Neuronal stem cell (in vitro differentiated cells): ENCODE data around the gene CPA3.
A peak's percentile ranks its signal among the peaks of the same experiment; 100 is the strongest.

Experiments used
- DNase-seq: peaks from one replicate; pipeline ENCODE4 v3.0.0-alpha.2; 2013; ENCODE audit warnings: low spot score
- H2AFZ ChIP-seq: one replicate; pipeline ENCODE4 v1.6.1; 2013; ENCODE audit warnings: mild to moderate bottlenecking, low read length, inconsistent platforms
- H2AK5ac ChIP-seq: 2 replicates; pipeline ENCODE4 v1.6.1; 2013; ENCODE audit warnings: low read depth, mild to moderate bottlenecking, inconsistent platforms, low read length, moderate library complexity, mixed read lengths
- H2BK120ac ChIP-seq: 2 replicates; pipeline ENCODE4 v1.6.1; 2013; ENCODE audit warnings: low read depth, mild to moderate bottlenecking, inconsistent platforms, low read length, moderate library complexity, mixed read lengths
- H2BK12ac ChIP-seq: one replicate; pipeline ENCODE4 v1.6.1; 2013; ENCODE audit warnings: low read length, inconsistent platforms
- H2BK15ac ChIP-seq: 2 replicates; pipeline ENCODE4 v1.6.1; 2013; ENCODE audit warnings: mild to moderate bottlenecking, low read length, inconsistent platforms, mixed read lengths
- H2BK5ac ChIP-seq: one replicate; pipeline ENCODE4 v1.6.1; 2013; ENCODE audit warnings: inconsistent platforms, mild to moderate bottlenecking, low read length, moderate library complexity
- H3K14ac ChIP-seq: one replicate; pipeline ENCODE4 v1.6.1; 2013; ENCODE audit warnings: low read length, inconsistent platforms
- H3K18ac ChIP-seq: 2 replicates; pipeline ENCODE4 v1.6.1; 2013; ENCODE audit warnings: low read length, inconsistent platforms
- H3K23ac ChIP-seq: 2 replicates; pipeline ENCODE4 v1.6.1; 2013; ENCODE audit warnings: low read depth, mild to moderate bottlenecking, mixed read lengths, low read length, inconsistent platforms; ENCODE audit not compliant: poor library complexity
- H3K27ac ChIP-seq: replicated peaks from 3 replicates; pipeline ENCODE4 v1.5.1; 2013; ENCODE audit warnings: low read length, inconsistent platforms
- H3K27me3 ChIP-seq, 3 experiments: 2 replicates each; pipeline ENCODE4 v1.6.1; 2013; ENCODE audit warnings: low read length in 3 of 3, mild to moderate bottlenecking in 2 of 3, inconsistent platforms in 1 of 3, low read depth in 1 of 3, mixed read lengths in 1 of 3, moderate library complexity in 1 of 3; ENCODE audit not compliant: control insufficient read depth in 3 of 3, insufficient read depth in 3 of 3
- H3K36me3 ChIP-seq, 2 donors: replicated peaks in 1 of 2; 2 replicates each; pipeline ENCODE4 v1.6.1; 2013; ENCODE audit warnings: low read length in 2 of 2; ENCODE audit not compliant: control insufficient read depth in 2 of 2, insufficient read depth in 2 of 2
- H3K4ac ChIP-seq: 2 replicates; pipeline ENCODE4 v1.6.1; 2013; ENCODE audit warnings: inconsistent platforms, mild to moderate bottlenecking, low read length, moderate library complexity
- H3K4me1 ChIP-seq, 2 donors: 1 replicate in 1 of 2; 2 replicates in 1 of 2; pipeline ENCODE4 v1.6.1; 2013; ENCODE audit warnings: low read length in 2 of 2, low read depth in 1 of 2; ENCODE audit not compliant: control insufficient read depth in 2 of 2, insufficient read depth in 1 of 2
- H3K4me2 ChIP-seq: one replicate; pipeline ENCODE4 v1.6.1; 2013; ENCODE audit warnings: mild to moderate bottlenecking, low read length, inconsistent platforms; ENCODE audit not compliant: insufficient read depth, poor library complexity, severe bottlenecking
- H3K4me3 ChIP-seq, 2 donors: 2 replicates each; pipeline ENCODE4 v1.5.1; 2013; ENCODE audit warnings: low read length in 2 of 2, mild to moderate bottlenecking in 2 of 2, inconsistent platforms in 1 of 2, moderate library complexity in 1 of 2
- H3K79me1 ChIP-seq: one replicate; pipeline ENCODE4 v1.6.1; 2013; ENCODE audit warnings: low read depth, mild to moderate bottlenecking, inconsistent platforms, low read length, moderate library complexity
- H3K9ac ChIP-seq: one replicate; pipeline ENCODE4 v1.6.1; 2013; ENCODE audit warnings: mild to moderate bottlenecking, low read depth, low read length, inconsistent platforms; ENCODE audit not compliant: poor library complexity
- H3K9me3 ChIP-seq, 2 donors: replicated peaks in 1 of 2; 2 replicates each; pipeline versions ENCODE3 to v1.6.1; 2013; ENCODE audit warnings: low read length in 2 of 2, mild to moderate bottlenecking in 2 of 2, inconsistent platforms in 1 of 2, low read depth in 1 of 2, mixed read lengths in 1 of 2, moderate library complexity in 1 of 2; ENCODE audit not compliant: control insufficient read depth in 2 of 2, insufficient read depth in 1 of 2
- H4K8ac ChIP-seq: one replicate; pipeline ENCODE4 v1.6.1; 2013; ENCODE audit warnings: low read depth, mild to moderate bottlenecking, inconsistent platforms, low read length, moderate library complexity
- H4K91ac ChIP-seq: one replicate; pipeline ENCODE4 v1.6.1; 2013; ENCODE audit warnings: low read length, low read depth, mild to moderate bottlenecking, inconsistent platforms; ENCODE audit not compliant: poor library complexity
- WGBS, 2 donors: extraction: QIAGEN DNeasy Blood & Tissue Kit; methylation state at CpG; one replicate each; pipeline ENCODE4 v1.1.7; 2013; ENCODE audit warnings: missing lambda C conversion rate in 2 of 2, mixed read lengths in 1 of 2; ENCODE audit not compliant: insufficient read length in 2 of 2, insufficient replicate concordance in 1 of 2; ENCODE audit errors: extremely low coverage in 2 of 2; 5-methylcytosine and 5-hydroxymethylcytosine counted together

The CPA3 gene

GRCh38 chr3:148930752-148931151, 65.7 kb downstream of the CPA3 start:
- DNase-seq: no peak
- no CpG with 5 or more reads among the region's 3 CpGs for whole genome bisulfite sequencing, 2 donors

GRCh38 chr3:148931574-148931973, 66.5 kb downstream of the CPA3 start:
- no peak overlapping the region for H3K27ac ChIP-seq
- H2AK5ac ChIP-seq: no peak overlapping the region
- H3K4me3 ChIP-seq: no peak overlapping the region
- H3K9ac ChIP-seq: no peak overlapping the region
- H4K8ac ChIP-seq: no peak overlapping the region
- no peaks in the 10 kb centered on the region for H3K4me1 ChIP-seq
- no peak overlapping the region for H2BK120ac ChIP-seq
- no peaks in the 10 kb centered on the region for H3K27me3 ChIP-seq
- H3K36me3 ChIP-seq: no peaks in the 10 kb centered on the region
- H2BK15ac ChIP-seq: no peak overlapping the region
- no peak overlapping the region for H3K4ac ChIP-seq
- H2AFZ ChIP-seq: no peak overlapping the region
- WGBS, 2 donors: no CpG with 5 or more reads among the region's 4 CpGs
- H2BK5ac ChIP-seq: no peak overlapping the region
- no peak overlapping the region for H3K14ac ChIP-seq
- no peak overlapping the region for H3K18ac ChIP-seq
- no peak for DNase-seq
- H3K9me3 ChIP-seq: no peaks in the 10 kb centered on the region
- no peak overlapping the region for H2BK12ac ChIP-seq
- H3K79me1 ChIP-seq: no peaks in the 10 kb centered on the region
- no peak overlapping the region for H3K4me2 ChIP-seq
- no peak overlapping the region for H3K23ac ChIP-seq
- no peak overlapping the region for H4K91ac ChIP-seq

More at GRCh38 chr3:148930752-148931151, 65.7 kb downstream of the CPA3 start:
- no peaks in the 10 kb centered on the region for H3K4me1 ChIP-seq
- H3K36me3 ChIP-seq: no peaks in the 10 kb centered on the region
- H2BK12ac ChIP-seq: no peak overlapping the region
- no peak overlapping the region for H3K4me2 ChIP-seq
- no peaks in the 10 kb centered on the region for H3K9me3 ChIP-seq
- no peak overlapping the region for H3K23ac ChIP-seq
- no peak overlapping the region for H3K27ac ChIP-seq
- no peak overlapping the region for H3K4me3 ChIP-seq
- no peak overlapping the region for H2AK5ac ChIP-seq
- H3K79me1 ChIP-seq: no peaks in the 10 kb centered on the region
- no peak overlapping the region for H4K8ac ChIP-seq
- H3K27me3 ChIP-seq: no peaks in the 10 kb centered on the region
- no peak overlapping the region for H3K14ac ChIP-seq
- no peak overlapping the region for H4K91ac ChIP-seq
- no peak overlapping the region for H2BK15ac ChIP-seq
- no peak overlapping the region for H3K4ac ChIP-seq
- no peak overlapping the region for H3K18ac ChIP-seq
- no peak overlapping the region for H3K9ac ChIP-seq
- H2AFZ ChIP-seq: no peak overlapping the region
- H2BK5ac ChIP-seq: no peak overlapping the region
- no peak overlapping the region for H2BK120ac ChIP-seq

DNA sequence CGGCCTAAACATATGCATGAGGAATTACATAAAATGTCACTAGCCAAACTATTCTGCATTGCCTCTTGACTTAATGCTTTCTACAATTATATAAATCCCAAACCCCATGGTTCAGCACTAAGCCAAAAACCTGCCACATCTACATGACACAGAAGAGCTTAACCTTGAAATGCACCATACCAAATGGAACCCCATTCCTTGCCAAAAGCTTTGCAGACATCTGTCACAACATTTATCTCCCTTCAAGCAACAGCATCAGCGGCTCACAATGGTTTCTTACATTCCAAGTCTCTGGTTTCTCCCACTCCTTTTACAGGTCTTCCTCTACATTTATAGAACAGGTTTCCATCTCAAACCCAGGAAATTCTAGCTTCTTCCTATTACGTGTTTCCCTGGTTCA, 67.9 kb downstream of the CPA3 start:
- Histone ChIP-seq H2BK15ac (no peak overlapping the region), H3K4me2 (no peak overlapping the region), H3K4me3 (no peak overlapping the region), H4K91ac (no peak overlapping the region), H3K9me3 (no peaks in the 10 kb centered on the region), H3K9ac (no peak overlapping the region), H3K27me3 (no peaks in the 10 kb centered on the region), H3K36me3 (no peaks in the 10 kb centered on the region), H2BK12ac (no peak overlapping the region), H3K27ac (no peak overlapping the region), H2AFZ (no peak overlapping the region), H2AK5ac (no peak overlapping the region), H2BK120ac (no peak overlapping the region), H3K18ac (no peak overlapping the region), H3K79me1 (no peaks in the 10 kb centered on the region), H3K4me1 (no peaks in the 10 kb centered on the region), H2BK5ac (no peak overlapping the region), H4K8ac (no peak overlapping the region), H3K23ac (no peak overlapping the region), H3K4ac (no peak overlapping the region), H3K14ac (no peak overlapping the region)
- no CpG with 5 or more reads among the region's 3 CpGs for WGBS, 2 donors
- no peak for DNase-seq

- Histone ChIP-seq H3K36me3 (no peaks in the 10 kb centered on the region), H3K18ac (peak overlapping the region; percentile 15), H3K4me2 (no peak overlapping the region), H2BK12ac (no peak overlapping the region), H3K4me3 (no peak overlapping the region), H4K91ac (no peak overlapping the region), H3K4me1 (no peaks in the 10 kb centered on the region), H3K9ac (no peak overlapping the region), H3K14ac (no peak overlapping the region), H2BK5ac (no peak overlapping the region), H3K27me3 (peaks cover 0 to 3% (median 0%) of the 10 kb centered on the region in 3 experiments), H3K4ac (no peak overlapping the region), H3K23ac (no peak overlapping the region), H2AFZ (no peak overlapping the region), H2BK15ac (no peak overlapping the region), H3K9me3 (no peaks in the 10 kb centered on the region), H3K79me1 (no peaks in the 10 kb centered on the region), H2BK120ac (no peak overlapping the region), H2AK5ac (no peak overlapping the region), H3K27ac (no peak overlapping the region), H4K8ac (no peak overlapping the region)
- DNase-seq: no peak
- WGBS, 2 donors: no CpG with 5 or more reads among the region's 10 CpGs
Measured at GRCh38 chr3:148937467-148938255, 72.6 kb downstream of the CPA3 start.
